ENCODE measurements around the gene KLHL29. TPM values are rescaled to one million over a fixed set of nuclear protein-coding genes. Genes with fewer than 3 reads are reported as not detected.

The KLHL29 gene
- total RNA-seq, 1 experiment from 2014 or later: 7.7 TPM

- no peak for TF ChIP-seq POLR2AphosphoS5 (IDR thresholded peaks at IDR 0.05; ENCODE audit: low read depth, low read length)
- Histone ChIP-seq H3K9me3 (ENCODE audit: control insufficient read depth, insufficient read depth, low read depth, low read length) (no peaks in the 10 kb centered on the region), H3K4me3 (ENCODE audit: low read depth in 2 of 2, low read length in 2 of 2) (no peak overlapping the region), H3K27me3 (ENCODE audit: control insufficient read depth, insufficient read depth, low read length) (no peaks in the 10 kb centered on the region), H3K36me3 (ENCODE audit: control insufficient read depth, insufficient read depth, low read length) (no peaks in the 10 kb centered on the region), H3K27ac (ENCODE audit: low read length) (no peak overlapping the region), H3K4me1 (ENCODE audit: control insufficient read depth, insufficient read depth, low read length) (no peaks in the 10 kb centered on the region)
- ATAC-seq (no peak), DNase-seq (ENCODE audit: low read depth, low spot score) (no peak)
- POLR2A ChIA-PET: no interaction called here
- intact Hi-C loops (cut with micrococcal nuclease; ENCODE audit: unreplicated experiment): no loop called here
- no TSS peak for BruUV-seq (replicated peaks)
- in situ Hi-C loops (cut with HindIII; ENCODE audit: low pct_unique_long_range_greater_than_20kb, low sequenced_read_pairs): no loop called here
- CTCF ChIA-PET: no interaction called here
Measured at GRCh38 chr2:23685706-23686105, 300.7 kb downstream of the KLHL29 start.

- DNase-seq (ENCODE audit: low read depth, low spot score) (no peak), ATAC-seq (no peak)
- BruUV-seq (replicated peaks): no TSS peak
- no peak overlapping the region for H3K4me3 ChIP-seq (ENCODE audit: low read depth in 2 of 2, low read length in 2 of 2)
- no peak overlapping the region for H3K27ac ChIP-seq (ENCODE audit: low read length)
- intact Hi-C loops (cut with micrococcal nuclease; ENCODE audit: unreplicated experiment): no loop called here
- H3K27me3 ChIP-seq (ENCODE audit: control insufficient read depth, insufficient read depth, low read length): no peaks in the 10 kb centered on the region
- CTCF ChIA-PET: no interaction called here
- H3K36me3 ChIP-seq (ENCODE audit: control insufficient read depth, insufficient read depth, low read length): no peaks in the 10 kb centered on the region
- in situ Hi-C loops (cut with HindIII; ENCODE audit: low pct_unique_long_range_greater_than_20kb, low sequenced_read_pairs): no loop called here
- no peak for TF ChIP-seq CTCF (IDR thresholded peaks at IDR 0.05)
- TF ChIP-seq POLR2AphosphoS5 (IDR thresholded peaks at IDR 0.05; ENCODE audit: low read depth, low read length): no peak
- TF ChIP-seq SIN3A (IDR thresholded peaks at IDR 0.05; ENCODE audit: borderline replicate concordance, insufficient read depth, low read depth, low read length): no peak
- no peak for TF ChIP-seq REST (IDR thresholded peaks at IDR 0.05; ENCODE audit: insufficient read depth in 1 of 2, low read depth in 2 of 2, low read length in 1 of 2)
- TF ChIP-seq TCF7L2 (IDR thresholded peaks at IDR 0.05; ENCODE audit: low read depth, low read length): no peak
- H3K9me3 ChIP-seq (ENCODE audit: control insufficient read depth, insufficient read depth, low read depth, low read length): no peaks in the 10 kb centered on the region
- no peaks in the 10 kb centered on the region for H3K4me1 ChIP-seq (ENCODE audit: control insufficient read depth, insufficient read depth, low read length)
- POLR2A ChIA-PET: no interaction called here
Measured at GRCh38 chr2:23686405-23687029, 301.5 kb downstream of the KLHL29 start.

GRCh38 chr2:23687214-23687613, 302.2 kb downstream of the KLHL29 start:
- in situ Hi-C loops (cut with HindIII; ENCODE audit: low pct_unique_long_range_greater_than_20kb, low sequenced_read_pairs): no loop called here
- Histone ChIP-seq H3K27ac (ENCODE audit: low read length) (no peak overlapping the region), H3K36me3 (ENCODE audit: control insufficient read depth, insufficient read depth, low read length) (no peaks in the 10 kb centered on the region), H3K9me3 (ENCODE audit: control insufficient read depth, insufficient read depth, low read depth, low read length) (no peaks in the 10 kb centered on the region), H3K4me3 (ENCODE audit: low read depth in 2 of 2, low read length in 2 of 2) (no peak overlapping the region), H3K27me3 (ENCODE audit: control insufficient read depth, insufficient read depth, low read length) (no peaks in the 10 kb centered on the region), H3K4me1 (ENCODE audit: control insufficient read depth, insufficient read depth, low read length) (no peaks in the 10 kb centered on the region)
- TF ChIP-seq REST (IDR thresholded peaks at IDR 0.05; ENCODE audit: insufficient read depth in 1 of 2, low read depth in 2 of 2, low read length in 1 of 2): no peak
- TF ChIP-seq TCF7L2 (IDR thresholded peaks at IDR 0.05; ENCODE audit: low read depth, low read length): no peak
- TF ChIP-seq CTCF (IDR thresholded peaks at IDR 0.05): no peak
- no peak for TF ChIP-seq POLR2AphosphoS5 (IDR thresholded peaks at IDR 0.05; ENCODE audit: low read depth, low read length)
- TF ChIP-seq SIN3A (IDR thresholded peaks at IDR 0.05; ENCODE audit: borderline replicate concordance, insufficient read depth, low read depth, low read length): no peak
- CTCF ChIA-PET: no interaction called here
- ATAC-seq (no peak), DNase-seq (ENCODE audit: low read depth, low spot score) (no peak)
- POLR2A ChIA-PET: no interaction called here
- intact Hi-C loops (cut with micrococcal nuclease; ENCODE audit: unreplicated experiment): no loop called here
- BruUV-seq (replicated peaks): no TSS peak

Measured in Panc1 (cell line).